Liver (tissue), 3 donors: ENCODE measurements around the gene CDH1.

Experiments
- CTCF ChIP-seq: fragments of 150-350 bp; IDR thresholded peaks from 2 replicates; pipeline ENCODE4 v1.5.1; 2017; ENCODE audit warnings: improper control_type of control experiment, low read depth, low read length; ENCODE audit not compliant: missing input control
- EGR1 ChIP-seq, 2 donors: IDR thresholded peaks; 2 replicates each; pipeline ENCODE4 v1.6.1; 2016 to 2018; ENCODE audit warnings: antibody characterized with exemption in 2 of 2, low read depth in 2 of 2
- GABPA ChIP-seq, 2 donors: IDR thresholded peaks in 1 of 2; conservative IDR thresholded peaks in 1 of 2; 2 replicates each; pipeline ENCODE4 v1.6.1; 2016; ENCODE audit warnings: antibody characterized with exemption in 2 of 2, mild to moderate bottlenecking in 1 of 2, moderate library complexity in 1 of 2
- JUND ChIP-seq, 2 donors: IDR thresholded peaks; 2 replicates each; pipeline ENCODE4 v1.6.1; 2016; ENCODE audit warnings: antibody characterized with exemption in 2 of 2
- MAX ChIP-seq: IDR thresholded peaks from 2 replicates; pipeline ENCODE4 v1.6.1; 2016; ENCODE audit warnings: antibody characterized with exemption
- RAD21 ChIP-seq, 2 donors: IDR thresholded peaks; 2 replicates each; pipeline ENCODE4 v1.6.1; 2016; ENCODE audit warnings: antibody characterized with exemption in 2 of 2, mild to moderate bottlenecking in 2 of 2
- REST ChIP-seq: IDR thresholded peaks from 2 replicates; pipeline ENCODE4 v1.6.1; 2016; ENCODE audit warnings: antibody characterized with exemption, mild to moderate bottlenecking
- RXRA ChIP-seq, 2 donors: IDR thresholded peaks; 2 replicates each; pipeline ENCODE4 v1.6.1; 2017 to 2018; ENCODE audit warnings: antibody characterized with exemption in 2 of 2, mild to moderate bottlenecking in 1 of 2
- TAF1 ChIP-seq: conservative IDR thresholded peaks from 2 replicates; pipeline ENCODE4 v1.6.1; 2016; ENCODE audit warnings: antibody characterized with exemption, mild to moderate bottlenecking
- ZBTB33 ChIP-seq: IDR thresholded peaks from 2 replicates; pipeline ENCODE4 v1.6.1; 2016; ENCODE audit warnings: antibody characterized with exemption
- donor health status: healthy.
- donor health status: healthy.

- TF ChIP-seq RXRA (IDR thresholded peaks at IDR 0.05) (peak in 1 of 2 donors; percentile 66), GABPA (IDR thresholded peaks at IDR 0.05 in 1 of 2, conservative IDR thresholded peaks at IDR 0.05 in 1 of 2) (no peak), RAD21 (IDR thresholded peaks at IDR 0.05) (no peak), CTCF (no peak), REST (no peak), JUND (IDR thresholded peaks at IDR 0.05) (peak in 1 of 2 donors; percentile 43), TAF1 (no peak), MAX (no peak), ZBTB33 (no peak), EGR1 (IDR thresholded peaks at IDR 0.05; ENCODE audit: low read depth in 2 of 2) (no peak)
Measured at GRCh38 chr16:68785715-68786114, 48.6 kb downstream of the CDH1 start.
